MCF 10A (cell line): ENCODE results near the gene GABRA1. TPM values are rescaled to one million over a fixed set of nuclear protein-coding genes. Genes with fewer than 3 reads are reported as not detected.

Experiments used
- BruUV-seq: library from RNA; stranded (reverse); fragments of 400-500 nt; replicated peaks from 2 replicates; lab custom pipeline; 2021; lab: Mats Ljungman, UMichigan
- CTCF ChIA-PET: fragments of 300-600 bp; sonication (Branson Sonifier 250); formaldehyde crosslinking; extraction: SDS; loops from one replicate; lab custom pipeline; 2021; ENCODE audit warnings: antibody characterized with exemption, inconsistent platforms; lab: Yijun Ruan, JAX
- POLR2A ChIA-PET: fragments of 300-600, 350-650 bp; sonication (Branson Sonifier 250); formaldehyde crosslinking; extraction: SDS; loops from one replicate; lab custom pipeline; 2020; ENCODE audit warnings: antibody characterized with exemption, inconsistent platforms; lab: Yijun Ruan, JAX
- DNase-seq: peaks from one replicate; pipeline ENCODE4 v3.0.0-alpha.2; 2018; ENCODE audit not compliant: unreplicated experiment
- H3K27ac Mint-ChIP-seq: one replicate; pipeline ENCODE4 v1.8.0; 2022; ENCODE audit warnings: mild to moderate bottlenecking, low read depth, mixed read lengths; ENCODE audit not compliant: unreplicated experiment
- H3K27me3 Mint-ChIP-seq: one replicate; pipeline ENCODE4 v1.8.0; 2022; ENCODE audit warnings: mixed read lengths; ENCODE audit not compliant: insufficient read depth, unreplicated experiment
- H3K36me3 Mint-ChIP-seq: one replicate; pipeline ENCODE4 v1.8.0; 2022; ENCODE audit warnings: mild to moderate bottlenecking, moderate library complexity, mixed read lengths; ENCODE audit not compliant: insufficient read depth, unreplicated experiment
- H3K4me1 Mint-ChIP-seq: one replicate; pipeline ENCODE4 v1.8.0; 2022; ENCODE audit warnings: mixed read lengths; ENCODE audit not compliant: insufficient read depth, unreplicated experiment
- H3K4me3 Mint-ChIP-seq: one replicate; pipeline ENCODE4 v1.8.0; 2022; ENCODE audit warnings: mild to moderate bottlenecking, moderate library complexity, mixed read lengths; ENCODE audit not compliant: unreplicated experiment
- H3K9me3 Mint-ChIP-seq: one replicate; pipeline ENCODE4 v1.8.0; 2022; ENCODE audit warnings: mixed read lengths; ENCODE audit not compliant: unreplicated experiment
- intact Hi-C: fragments of 100-400 bp; cut with micrococcal nuclease; formaldehyde crosslinking; loops from 2 replicates; pipeline ENCODE4 v1.14.1; 2022
- total RNA-seq: library from RNA; stranded (reverse); gene quantifications from 2 replicates; pipeline ENCODE4 v1.2.3, GENCODE V29; 2022
- TF ChIP-seq, protein P1 (sequence below): fragments of 200-600 bp; IDR thresholded peaks from one replicate; pipeline ENCODE4 v1.8.0; 2022; ENCODE audit warnings: antibody characterized with exemption, mild to moderate bottlenecking; ENCODE audit not compliant: unreplicated experiment

Gene GABRA1
- total RNA-seq, 1 experiment from 2014 or later = not detected

DNA sequence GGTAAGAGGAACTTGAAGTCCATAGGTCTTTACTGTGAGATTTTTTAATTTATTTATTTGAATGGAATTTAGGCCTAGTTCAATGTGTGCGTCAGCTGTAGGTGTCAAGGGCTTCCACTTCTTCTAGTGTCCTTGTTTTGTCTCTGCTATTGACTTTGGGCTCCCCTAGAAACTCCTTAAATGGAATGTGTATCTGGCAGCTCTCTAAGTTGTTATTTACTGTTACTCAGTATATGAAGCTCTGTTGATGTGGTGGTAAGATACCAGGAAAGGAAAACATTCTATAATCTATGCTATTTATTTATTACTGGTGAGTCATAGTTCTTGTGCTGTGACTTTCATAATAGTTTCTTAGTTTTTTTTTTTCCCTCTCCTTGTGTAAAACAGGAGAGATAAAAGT is 97.1 kb downstream of the GABRA1 start:
- ChIA-PET POLR2A (no interaction called here), CTCF (interaction anchor here (0.5 to 0.7 kb wide), 2 partner anchors 43 to 222 kb away, joined by 3 read pairs; no protein-coding TSS in a partner anchor)
- no peak overlapping the region for H3K27ac Mint-ChIP-seq
- no peak for DNase-seq
- no peaks in the 10 kb centered on the region for H3K36me3 Mint-ChIP-seq
- no TSS peak for BruUV-seq
- intact Hi-C loops = no loop called here
- TF ChIP-seq, protein P1, sequence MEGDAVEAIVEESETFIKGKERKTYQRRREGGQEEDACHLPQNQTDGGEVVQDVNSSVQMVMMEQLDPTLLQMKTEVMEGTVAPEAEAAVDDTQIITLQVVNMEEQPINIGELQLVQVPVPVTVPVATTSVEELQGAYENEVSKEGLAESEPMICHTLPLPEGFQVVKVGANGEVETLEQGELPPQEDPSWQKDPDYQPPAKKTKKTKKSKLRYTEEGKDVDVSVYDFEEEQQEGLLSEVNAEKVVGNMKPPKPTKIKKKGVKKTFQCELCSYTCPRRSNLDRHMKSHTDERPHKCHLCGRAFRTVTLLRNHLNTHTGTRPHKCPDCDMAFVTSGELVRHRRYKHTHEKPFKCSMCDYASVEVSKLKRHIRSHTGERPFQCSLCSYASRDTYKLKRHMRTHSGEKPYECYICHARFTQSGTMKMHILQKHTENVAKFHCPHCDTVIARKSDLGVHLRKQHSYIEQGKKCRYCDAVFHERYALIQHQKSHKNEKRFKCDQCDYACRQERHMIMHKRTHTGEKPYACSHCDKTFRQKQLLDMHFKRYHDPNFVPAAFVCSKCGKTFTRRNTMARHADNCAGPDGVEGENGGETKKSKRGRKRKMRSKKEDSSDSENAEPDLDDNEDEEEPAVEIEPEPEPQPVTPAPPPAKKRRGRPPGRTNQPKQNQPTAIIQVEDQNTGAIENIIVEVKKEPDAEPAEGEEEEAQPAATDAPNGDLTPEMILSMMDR = no peak
- H3K4me3 Mint-ChIP-seq = no peak overlapping the region
- H3K9me3 Mint-ChIP-seq = no peaks in the 10 kb centered on the region
- H3K4me1 Mint-ChIP-seq = no peaks in the 10 kb centered on the region
- peaks cover 83% of the 10 kb centered on the region for H3K27me3 Mint-ChIP-seq

DNA sequence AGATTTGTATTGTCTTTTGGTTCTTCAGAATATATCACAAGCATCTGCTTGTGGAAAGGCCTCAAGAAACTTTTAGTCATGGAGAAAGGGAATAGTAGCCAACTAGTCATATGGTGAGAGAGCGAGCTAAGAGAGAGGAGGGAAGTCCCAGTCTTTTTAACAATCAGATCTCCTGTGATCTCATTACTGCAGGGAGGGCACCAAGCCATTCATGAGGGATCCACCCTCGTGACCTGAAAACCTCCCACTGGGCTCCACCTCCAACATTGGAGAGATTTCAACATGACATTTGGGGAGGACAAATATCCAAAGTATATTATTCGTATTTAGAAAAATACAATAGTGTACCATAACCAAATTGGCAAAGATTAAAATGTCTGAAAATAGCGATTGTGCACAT is 99.0 kb downstream of the GABRA1 start:
- Mint-ChIP-seq H3K4me3 (no peak overlapping the region), H3K27me3 (peaks cover 89% of the 10 kb centered on the region), H3K27ac (no peak overlapping the region), H3K36me3 (no peaks in the 10 kb centered on the region), H3K4me1 (no peaks in the 10 kb centered on the region), H3K9me3 (no peaks in the 10 kb centered on the region)
- ChIA-PET POLR2A (interaction anchor here (1.3 kb wide), 1 partner anchor 11 kb away, joined by 3 read pairs; no protein-coding TSS in a partner anchor), CTCF (interaction anchor here (0.7 to 1.1 kb wide), 2 partner anchors 20 to 52 kb away, joined by 3 read pairs; no protein-coding TSS in a partner anchor)
- no peak for DNase-seq
- BruUV-seq = no TSS peak
- TF ChIP-seq, protein P1 = no peak
- intact Hi-C loops = no loop called here

Other genes starting within 250 kb of the GABRA1 start
- not detected in 2 replicates for gene GABRA6, start 162.4 kb upstream of the GABRA1 start, total RNA-seq
- not detected in 2 replicates for gene GABRG2, start 219.7 kb downstream of the GABRA1 start, total RNA-seq